Liver (tissue), 9 donors: ENCODE results near the gene CCDC182. TPM values are rescaled to one million over a fixed set of nuclear protein-coding genes. Genes with fewer than 3 reads are reported as not detected.

Experiments
- DNase-seq: peaks from one replicate; pipeline ENCODE4 v3.0.0-alpha.2; 2017; ENCODE audit warnings: low spot score
- H3K27ac ChIP-seq, 2 donors: one replicate each; pipeline ENCODE4 v1.7.0; 2013; ENCODE audit warnings: inconsistent platforms in 2 of 2, low read length in 2 of 2, control low read depth in 1 of 2, low read depth in 1 of 2, mild to moderate bottlenecking in 1 of 2
- H3K27me3 ChIP-seq, 4 donors: one replicate each; pipeline versions ENCODE4 v1.6.1 to v1.7.0; 2013; ENCODE audit warnings: low read length in 3 of 4, inconsistent platforms in 1 of 4, mild to moderate bottlenecking in 1 of 4, moderate library complexity in 1 of 4; ENCODE audit not compliant: control insufficient read depth in 4 of 4, insufficient read depth in 4 of 4
- H3K36me3 ChIP-seq, 4 donors: one replicate each; pipeline versions ENCODE4 v1.6.1 to v1.7.0; 2013; ENCODE audit warnings: low read length in 3 of 4, mild to moderate bottlenecking in 3 of 4, low read depth in 1 of 4, moderate library complexity in 1 of 4; ENCODE audit not compliant: control insufficient read depth in 4 of 4, insufficient read depth in 3 of 4
- H3K4me1 ChIP-seq, 4 donors: one replicate each; pipeline versions ENCODE4 v1.6.1 to v1.7.0; 2013; ENCODE audit warnings: low read length in 3 of 4, mild to moderate bottlenecking in 3 of 4, moderate library complexity in 1 of 4; ENCODE audit not compliant: control insufficient read depth in 4 of 4, insufficient read depth in 4 of 4
- H3K4me3 ChIP-seq, 3 donors: one replicate each; pipeline versions ENCODE4 v1.6.1 to v1.7.0; 2013; ENCODE audit warnings: low read length in 3 of 3, control low read depth in 1 of 3, low read depth in 1 of 3, mild to moderate bottlenecking in 1 of 3
- H3K9ac ChIP-seq, 2 donors: one replicate each; pipeline ENCODE4 v1.7.0; 2013; ENCODE audit warnings: low read length in 2 of 2, mild to moderate bottlenecking in 2 of 2, moderate library complexity in 2 of 2, control low read depth in 1 of 2, low read depth in 1 of 2
- H3K9me3 ChIP-seq, 4 donors: one replicate each; pipeline versions ENCODE4 v1.6.1 to v1.7.0; 2013; ENCODE audit warnings: low read length in 3 of 4; ENCODE audit not compliant: control insufficient read depth in 4 of 4
- FOXA1 ChIP-seq: IDR thresholded peaks from 2 replicates; pipeline ENCODE4 v1.6.1; 2016; ENCODE audit warnings: antibody characterized with exemption
- GABPA ChIP-seq, 2 donors: IDR thresholded peaks in 1 of 2; conservative IDR thresholded peaks in 1 of 2; 2 replicates each; pipeline ENCODE4 v1.6.1; 2016; ENCODE audit warnings: antibody characterized with exemption in 2 of 2, mild to moderate bottlenecking in 1 of 2, moderate library complexity in 1 of 2
- HNF4A ChIP-seq, 2 donors: conservative IDR thresholded peaks; 2 replicates each; pipeline ENCODE4 v1.6.1; 2016; ENCODE audit warnings: antibody characterized with exemption in 2 of 2, mild to moderate bottlenecking in 2 of 2
- HNF4G ChIP-seq: IDR thresholded peaks from 2 replicates; pipeline ENCODE4 v1.6.1; 2016; ENCODE audit warnings: antibody characterized with exemption
- JUND ChIP-seq, 2 donors: IDR thresholded peaks; 2 replicates each; pipeline ENCODE4 v1.6.1; 2016; ENCODE audit warnings: antibody characterized with exemption in 2 of 2
- NR2F2 ChIP-seq: IDR thresholded peaks from 2 replicates; pipeline ENCODE4 v1.6.1; 2016; ENCODE audit warnings: antibody characterized with exemption
- RAD21 ChIP-seq, 2 donors: IDR thresholded peaks; 2 replicates each; pipeline ENCODE4 v1.6.1; 2016; ENCODE audit warnings: antibody characterized with exemption in 2 of 2, mild to moderate bottlenecking in 2 of 2
- RXRA ChIP-seq, 2 donors: IDR thresholded peaks; 2 replicates each; pipeline ENCODE4 v1.6.1; 2017 to 2018; ENCODE audit warnings: antibody characterized with exemption in 2 of 2, mild to moderate bottlenecking in 1 of 2
- SP1 ChIP-seq: IDR thresholded peaks from 2 replicates; pipeline ENCODE4 v1.6.1; 2018; ENCODE audit warnings: antibody characterized with exemption, mild to moderate bottlenecking
- TAF1 ChIP-seq: conservative IDR thresholded peaks from 2 replicates; pipeline ENCODE4 v1.6.1; 2016; ENCODE audit warnings: antibody characterized with exemption, mild to moderate bottlenecking
- YY1 ChIP-seq: IDR thresholded peaks from 2 replicates; pipeline ENCODE4 v1.6.1; 2016; ENCODE audit warnings: antibody characterized with exemption, mild to moderate bottlenecking
- WGBS: extraction: QIAGEN DNeasy Blood & Tissue Kit; methylation state at CpG from one replicate; pipeline ENCODE4 v1.1.7; 2013; 5-methylcytosine and 5-hydroxymethylcytosine counted together
- polyA plus RNA-seq, 2 donors: library from polyadenylated mRNA; stranded (reverse) in 1 of 2; unstranded in 1 of 2; fragments of 200-250 nt in 1 of 2; fragments of >200 nt in 1 of 2; fragmentation: Nextera tagmentation in 1 of 2; extraction: Ambion mirVana in 1 of 2; gene quantifications; one replicate each; pipeline versions ENCODE4 v1.2.1 to v1.2.3, GENCODE V29; 2013 to 2015
- total RNA-seq, 2 donors: library from RNA; depleted of rRNA; stranded (reverse); fragments of >200 nt; gene quantifications; one replicate each; pipeline ENCODE4 v1.2.3, GENCODE V29; 2014
- TF ChIP-seq, protein P1 (sequence below): IDR thresholded peaks from 2 replicates; pipeline ENCODE4 v1.6.1; 2016; ENCODE audit warnings: antibody characterized with exemption
- TF ChIP-seq, protein P2 (sequence below): IDR thresholded peaks from 2 replicates; pipeline ENCODE4 v1.6.1; 2016; ENCODE audit warnings: antibody characterized with exemption
- TF ChIP-seq, protein P3 (sequence below): IDR thresholded peaks from 2 replicates; pipeline ENCODE4 v1.6.1; 2016; ENCODE audit warnings: antibody characterized with exemption
- donor health status: healthy.
- donor health status: healthy.
- donor health status: healthy.
- donor health status: healthy.
- donor health status: healthy.

The CCDC182 gene
- total and polyA plus RNA-seq, 4 donors, result not detected

DNA sequence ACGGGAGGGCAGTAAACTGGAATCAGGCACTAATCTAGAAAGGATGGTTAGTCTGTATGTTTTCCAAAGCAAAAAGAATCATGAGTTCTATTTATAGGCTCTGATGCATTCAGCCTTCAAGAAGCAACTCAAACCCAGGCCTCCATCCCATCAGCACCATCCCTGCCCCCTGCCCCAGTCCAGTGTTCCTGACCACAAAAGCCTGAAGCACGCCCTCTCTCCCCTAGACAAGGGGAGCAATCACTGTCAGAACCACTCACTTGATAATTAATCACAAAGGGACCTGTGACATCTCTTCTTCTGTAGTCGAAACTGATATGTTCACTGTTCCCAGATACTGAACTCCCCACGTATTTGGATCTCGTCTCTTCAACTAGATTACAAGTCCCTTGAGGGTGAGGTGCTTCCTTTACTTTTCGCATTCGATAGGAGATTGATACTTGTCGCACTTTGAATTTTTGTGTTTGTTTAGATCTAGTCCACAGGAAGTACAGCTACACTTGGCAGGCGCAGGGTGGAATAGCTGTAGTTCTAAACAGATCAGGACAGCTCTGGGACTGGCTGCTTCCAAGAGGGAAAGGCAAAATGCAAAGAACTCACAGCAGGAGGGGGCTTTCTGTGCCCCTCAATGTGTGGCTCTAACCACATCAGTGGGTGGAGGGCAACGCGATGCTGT lies 36.4 kb upstream of the CCDC182 start:
- H3K36me3 ChIP-seq, result no peaks in the 10 kb centered on the region
- no peak overlapping the region for H3K4me3 ChIP-seq
- TF ChIP-seq, protein P1, sequence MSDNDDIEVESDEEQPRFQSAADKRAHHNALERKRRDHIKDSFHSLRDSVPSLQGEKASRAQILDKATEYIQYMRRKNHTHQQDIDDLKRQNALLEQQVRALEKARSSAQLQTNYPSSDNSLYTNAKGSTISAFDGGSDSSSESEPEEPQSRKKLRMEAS, result no peak
- TF ChIP-seq JUND (IDR thresholded peaks at IDR 0.05) (no peak), FOXA1 (no peak), TAF1 (no peak)
- WGBS, result 68% methylated on average over 11 of the region's 11 CpGs
- H3K9ac ChIP-seq, result no peak overlapping the region
- H3K27me3 ChIP-seq, result peaks cover 0 to 7% (median 3%) of the 10 kb centered on the region in 4 donors
- no peaks in the 10 kb centered on the region for H3K9me3 ChIP-seq
- peaks cover 0 to 7% (median 5%) of the 10 kb centered on the region in 4 donors for H3K4me1 ChIP-seq
- DNase-seq, result no peak
- H3K27ac ChIP-seq, result peak overlapping the region in 1 of 2 donors; percentile 25

DNA sequence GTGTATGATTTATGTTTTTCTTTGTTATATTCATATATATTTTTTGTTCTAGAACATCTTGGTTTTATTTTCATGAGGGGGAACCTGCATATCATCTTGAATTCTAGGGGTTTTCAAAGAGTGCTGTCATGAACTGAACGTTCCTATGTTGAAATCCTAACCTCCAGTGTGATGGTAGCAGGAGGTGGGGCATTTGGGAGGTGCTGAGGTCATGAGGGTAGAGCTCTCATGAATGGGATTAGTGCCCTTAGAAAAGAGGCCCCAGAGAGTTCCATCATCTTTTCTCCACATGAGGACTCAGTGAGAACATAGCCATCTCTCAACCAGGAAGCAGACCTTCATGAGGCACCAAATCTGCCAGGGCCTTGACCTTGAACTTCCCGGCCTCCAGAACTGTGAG lies 34.6 kb upstream of the CCDC182 start:
- TF ChIP-seq HNF4A (conservative IDR thresholded peaks at IDR 0.05), result no peak
- no peak for TF ChIP-seq RXRA (IDR thresholded peaks at IDR 0.05)
- no peak for TF ChIP-seq TAF1
- TF ChIP-seq HNF4G, result no peak
- no peak for TF ChIP-seq GABPA (IDR thresholded peaks at IDR 0.05 in 1 of 2, conservative IDR thresholded peaks at IDR 0.05 in 1 of 2)
- DNase-seq, result no peak
- no peak overlapping the region for H3K27ac ChIP-seq
- H3K36me3 ChIP-seq, result no peaks in the 10 kb centered on the region
- peaks cover 0 to 7% (median 5%) of the 10 kb centered on the region in 4 donors for H3K4me1 ChIP-seq
- 55% methylated on average over 2 of the region's 2 CpGs for WGBS
- H3K9ac ChIP-seq, result no peak overlapping the region
- peaks cover 0 to 5% (median 3%) of the 10 kb centered on the region in 4 donors for H3K27me3 ChIP-seq
- H3K9me3 ChIP-seq, result no peaks in the 10 kb centered on the region
- H3K4me3 ChIP-seq, result no peak overlapping the region

DNA sequence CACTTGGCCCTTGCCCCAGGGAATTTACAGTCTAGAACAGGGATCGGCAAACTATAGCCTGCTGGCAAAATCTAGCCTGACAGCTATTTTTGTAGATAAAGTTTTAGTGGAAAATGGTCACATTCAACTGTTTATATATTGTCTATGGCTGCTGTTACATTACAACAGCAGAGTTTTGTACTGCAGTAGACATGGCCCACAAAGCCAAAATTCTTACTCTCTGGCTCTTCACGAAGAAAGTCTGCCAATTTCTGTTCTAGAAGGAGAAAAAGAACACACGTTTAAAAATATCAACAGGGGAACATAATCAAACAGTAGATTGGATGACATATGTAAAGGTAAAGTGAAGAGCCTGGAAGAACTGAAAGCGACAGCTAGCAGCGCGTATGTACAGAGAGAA lies 33.2 kb upstream of the CCDC182 start:
- WGBS, result 84% methylated on average over 6 of the region's 6 CpGs
- no peak for DNase-seq
- Histone ChIP-seq H3K9ac (no peak overlapping the region), H3K27me3 (peaks cover 0 to 4% (median 2%) of the 10 kb centered on the region in 4 donors), H3K27ac (no peak overlapping the region), H3K9me3 (no peaks in the 10 kb centered on the region), H3K36me3 (no peaks in the 10 kb centered on the region), H3K4me1 (peaks cover 0 to 6% (median 4%) of the 10 kb centered on the region in 4 donors), H3K4me3 (no peak overlapping the region)
- TF ChIP-seq FOXA1, result no peak
- no peak for TF ChIP-seq NR2F2
- no peak for TF ChIP-seq HNF4G
- TF ChIP-seq, protein P1, result no peak
- TF ChIP-seq, protein P2, sequence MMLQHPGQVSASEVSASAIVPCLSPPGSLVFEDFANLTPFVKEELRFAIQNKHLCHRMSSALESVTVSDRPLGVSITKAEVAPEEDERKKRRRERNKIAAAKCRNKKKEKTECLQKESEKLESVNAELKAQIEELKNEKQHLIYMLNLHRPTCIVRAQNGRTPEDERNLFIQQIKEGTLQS, result no peak
- TF ChIP-seq RAD21 (IDR thresholded peaks at IDR 0.05), result no peak
- no peak for TF ChIP-seq YY1
- no peak for TF ChIP-seq SP1
- TF ChIP-seq HNF4A (conservative IDR thresholded peaks at IDR 0.05), result no peak
- TF ChIP-seq JUND (IDR thresholded peaks at IDR 0.05), result no peak
- TF ChIP-seq, protein P3, sequence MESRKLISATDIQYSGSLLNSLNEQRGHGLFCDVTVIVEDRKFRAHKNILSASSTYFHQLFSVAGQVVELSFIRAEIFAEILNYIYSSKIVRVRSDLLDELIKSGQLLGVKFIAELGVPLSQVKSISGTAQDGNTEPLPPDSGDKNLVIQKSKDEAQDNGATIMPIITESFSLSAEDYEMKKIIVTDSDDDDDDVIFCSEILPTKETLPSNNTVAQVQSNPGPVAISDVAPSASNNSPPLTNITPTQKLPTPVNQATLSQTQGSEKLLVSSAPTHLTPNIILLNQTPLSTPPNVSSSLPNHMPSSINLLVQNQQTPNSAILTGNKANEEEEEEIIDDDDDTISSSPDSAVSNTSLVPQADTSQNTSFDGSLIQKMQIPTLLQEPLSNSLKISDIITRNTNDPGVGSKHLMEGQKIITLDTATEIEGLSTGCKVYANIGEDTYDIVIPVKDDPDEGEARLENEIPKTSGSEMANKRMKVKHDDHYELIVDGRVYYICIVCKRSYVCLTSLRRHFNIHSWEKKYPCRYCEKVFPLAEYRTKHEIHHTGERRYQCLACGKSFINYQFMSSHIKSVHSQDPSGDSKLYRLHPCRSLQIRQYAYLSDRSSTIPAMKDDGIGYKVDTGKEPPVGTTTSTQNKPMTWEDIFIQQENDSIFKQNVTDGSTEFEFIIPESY, result no peak
- no peak for TF ChIP-seq RXRA (IDR thresholded peaks at IDR 0.05)
